Gastrocnemius medialis (tissue), 4 donors: ENCODE results near the gene PSG6.
"Not testable (repeated sequence)": the region's sequence is repeated elsewhere in the genome, so short reads cannot be mapped to it uniquely, and the experiment has no call there.

Experiments
- CTCF ChIP-seq, 5 experiments: fragments of 450-650 bp in 3 of 5; fragments of 200-600 bp in 2 of 5; sonication (generic) in 2 of 5; IDR thresholded peaks in 4 of 5; conservative IDR thresholded peaks in 1 of 5; 1 replicate in 4 of 5; 2 replicates in 1 of 5; pipeline ENCODE4 v1.5.1; 2016 to 2019; ENCODE audit warnings: antibody characterized with exemption in 5 of 5, mild to moderate bottlenecking in 3 of 5, moderate library complexity in 3 of 5
- POLR2A ChIP-seq, 2 donors: fragments of 450-650 bp; IDR thresholded peaks; one replicate each; pipeline ENCODE4 v1.6.1; 2017; ENCODE audit warnings: antibody characterized with exemption in 2 of 2, mild to moderate bottlenecking in 2 of 2, moderate library complexity in 2 of 2

GRCh38 chr19:42912941-42913340 is 4.8 kb downstream of the PSG6 start:
- TF ChIP-seq CTCF (IDR thresholded peaks at IDR 0.05 in 4 of 5, conservative IDR thresholded peaks at IDR 0.05 in 1 of 5); POLR2A (IDR thresholded peaks at IDR 0.05): not testable (repeated sequence)
